Naive thymus-derived CD4-positive, alpha-beta T cell (primary cell): ENCODE measurements around the gene BBOX1. TPM values are rescaled to one million over a fixed set of nuclear protein-coding genes. Genes with fewer than 3 reads are reported as not detected.

ENCODE experiments used
- ATAC-seq: fragments of 150-1000 bp; cut with Tn5 transposase; 2 replicates; pipeline ENCODE4 v1.10.0; 2021; ENCODE audit warnings: mild to moderate bottlenecking, moderate library complexity
- CTCF ChIA-PET: fragments of 350-600 bp; sonication (Branson Sonifier 250); formaldehyde crosslinking; loops from one replicate; lab custom pipeline; 2021; ENCODE audit warnings: antibody characterized with exemption; lab: Charles Lee
- POLR2A ChIA-PET: fragments of 350-600 bp; sonication (Branson Sonifier 250); formaldehyde crosslinking; loops from one replicate; lab custom pipeline; 2021; ENCODE audit warnings: antibody characterized with exemption, inconsistent platforms; lab: Charles Lee
- DNase-seq, 9 donors: peaks; one replicate each; pipeline versions ENCODE4 v3.0.0 to v3.0.0-alpha.2; 2020 to 2022; ENCODE audit warnings: mixed read lengths in 1 of 9
- H3K27ac ChIP-seq: one replicate; pipeline ENCODE4 v1.7.0; 2013; ENCODE audit warnings: mild to moderate bottlenecking, low read depth, low read length, moderate library complexity
- H3K27me3 ChIP-seq, 2 donors: one replicate each; pipeline ENCODE4 v1.7.0; 2013; ENCODE audit warnings: low read length in 2 of 2, mild to moderate bottlenecking in 2 of 2, moderate library complexity in 2 of 2; ENCODE audit not compliant: control insufficient read depth in 2 of 2, insufficient read depth in 2 of 2
- H3K36me3 ChIP-seq, 3 experiments: 1 replicate in 2 of 3; 2 replicates in 1 of 3; pipeline ENCODE4 v1.7.0; 2013; ENCODE audit warnings: low read length in 3 of 3, mild to moderate bottlenecking in 3 of 3, moderate library complexity in 1 of 3; ENCODE audit not compliant: insufficient read depth in 3 of 3, control insufficient read depth in 2 of 3
- H3K4me1 ChIP-seq, 2 donors: one replicate each; pipeline ENCODE4 v1.7.0; 2013; ENCODE audit warnings: low read length in 2 of 2, mild to moderate bottlenecking in 2 of 2, moderate library complexity in 1 of 2; ENCODE audit not compliant: control insufficient read depth in 2 of 2, insufficient read depth in 2 of 2
- H3K4me3 ChIP-seq: 2 replicates; pipeline ENCODE4 v1.7.0; 2013; ENCODE audit warnings: mild to moderate bottlenecking, low read length
- H3K9me3 ChIP-seq, 3 experiments: 1 replicate in 2 of 3; 2 replicates in 1 of 3; pipeline ENCODE4 v1.7.0; 2013; ENCODE audit warnings: low read length in 3 of 3; ENCODE audit not compliant: control insufficient read depth in 2 of 3
- H3K27ac Mint-ChIP-seq, 9 donors: one replicate each; pipeline ENCODE4 v1.8.0; 2020 to 2022; ENCODE audit warnings: mixed read lengths in 9 of 9, mild to moderate bottlenecking in 8 of 9, moderate library complexity in 5 of 9, inconsistent platforms in 2 of 9
- H3K27me3 Mint-ChIP-seq, 5 donors: one replicate each; pipeline ENCODE4 v1.8.0; 2021 to 2022; ENCODE audit warnings: mixed read lengths in 5 of 5, mild to moderate bottlenecking in 1 of 5
- H3K36me3 Mint-ChIP-seq, 5 donors: one replicate each; pipeline ENCODE4 v1.8.0; 2020 to 2022; ENCODE audit warnings: mixed read lengths in 5 of 5, mild to moderate bottlenecking in 3 of 5, inconsistent platforms in 1 of 5
- H3K4me1 Mint-ChIP-seq, 7 donors: one replicate each; pipeline ENCODE4 v1.8.0; 2020 to 2022; ENCODE audit warnings: mixed read lengths in 7 of 7, mild to moderate bottlenecking in 3 of 7, inconsistent platforms in 1 of 7
- H3K4me3 Mint-ChIP-seq, 10 donors: one replicate each; pipeline ENCODE4 v1.8.0; 2020 to 2022; ENCODE audit warnings: mild to moderate bottlenecking in 10 of 10, mixed read lengths in 10 of 10, moderate library complexity in 6 of 10, inconsistent platforms in 2 of 10
- H3K9me3 Mint-ChIP-seq, 11 donors: one replicate each; pipeline ENCODE4 v1.8.0; 2020 to 2022; ENCODE audit warnings: mixed read lengths in 11 of 11, mild to moderate bottlenecking in 4 of 11, inconsistent platforms in 1 of 11, moderate library complexity in 1 of 11
- intact Hi-C, 2 donors: fragments of 100-400 bp; cut with micrococcal nuclease; formaldehyde crosslinking; loops; one replicate each; pipeline ENCODE4 v1.15.1; 2023
- polyA plus RNA-seq, 2 donors: library from polyadenylated mRNA; unstranded; fragments of 300-500 nt; fragmentation: Illumina TruSeq; gene quantifications; one replicate each; pipeline ENCODE4 v1.2.3, GENCODE V29; 2021
- total RNA-seq, 6 experiments: library from RNA in 5 of 6; stranded (reverse) in 5 of 6; gene quantifications; 1 replicate in 5 of 6; 2 replicates in 1 of 6; pipeline ENCODE4 v1.2.3 and lab custom pipeline; 2021 to 2026

The BBOX1 gene
- total and polyA plus RNA-seq, 7 experiments from 2014 or later, result not detected

- Histone ChIP-seq H3K9me3 (no peaks in the 10 kb centered on the region), H3K4me3 (no peak overlapping the region), H3K27me3 (no peaks in the 10 kb centered on the region), H3K27ac (no peak overlapping the region), H3K4me1 (no peaks in the 10 kb centered on the region), H3K36me3 (no peaks in the 10 kb centered on the region)
- H3K27me3 Mint-ChIP-seq, result peaks cover 0 to 4% (median 0%) of the 10 kb centered on the region in 5 donors
- intact Hi-C loops, result no loop called here
- H3K4me3 Mint-ChIP-seq, result no peak overlapping the region
- ChIA-PET CTCF (no interaction called here), POLR2A (no interaction called here)
- peaks cover 0 to 4% (median 0%) of the 10 kb centered on the region in 11 donors for H3K9me3 Mint-ChIP-seq
- H3K27ac Mint-ChIP-seq, result no peak overlapping the region
- no peak for DNase-seq
- H3K4me1 Mint-ChIP-seq, result no peaks in the 10 kb centered on the region
- no peaks in the 10 kb centered on the region for H3K36me3 Mint-ChIP-seq
- ATAC-seq, result no peak
Measured at GRCh38 chr11:27150098-27150497, 109.5 kb downstream of the BBOX1 start.

GRCh38 chr11:27153136-27153535 lies 112.5 kb downstream of the BBOX1 start:
- ChIA-PET POLR2A (no interaction called here), CTCF (no interaction called here)
- Histone ChIP-seq H3K9me3 (no peaks in the 10 kb centered on the region), H3K27ac (no peak overlapping the region), H3K27me3 (no peaks in the 10 kb centered on the region), H3K4me1 (no peaks in the 10 kb centered on the region), H3K4me3 (no peak overlapping the region), H3K36me3 (no peaks in the 10 kb centered on the region)
- Mint-ChIP-seq H3K27ac (no peak overlapping the region), H3K27me3 (peaks cover 0 to 4% (median 0%) of the 10 kb centered on the region in 5 donors), H3K4me3 (no peak overlapping the region), H3K4me1 (no peaks in the 10 kb centered on the region), H3K9me3 (peaks cover 0 to 4% (median 0%) of the 10 kb centered on the region in 11 donors), H3K36me3 (no peaks in the 10 kb centered on the region)
- DNase-seq, result no peak
- ATAC-seq, result no peak
- intact Hi-C loops, result no loop called here

GRCh38 chr11:27158456-27159334 lies 118.1 kb downstream of the BBOX1 start:
- no peak overlapping the region for H3K4me3 Mint-ChIP-seq
- Histone ChIP-seq H3K36me3 (no peaks in the 10 kb centered on the region), H3K4me3 (no peak overlapping the region), H3K27me3 (no peaks in the 10 kb centered on the region), H3K9me3 (no peaks in the 10 kb centered on the region), H3K27ac (no peak overlapping the region), H3K4me1 (no peaks in the 10 kb centered on the region)
- no peak overlapping the region for H3K27ac Mint-ChIP-seq
- intact Hi-C loops, result loop anchor here in 1 of 2 donors (2.0 to 5.0 kb wide), 2 partner anchors 404 to 861 kb away; no protein-coding TSS in a partner anchor
- ChIA-PET CTCF (no interaction called here), POLR2A (no interaction called here)
- peaks cover 0 to 4% (median 0%) of the 10 kb centered on the region in 11 donors for H3K9me3 Mint-ChIP-seq
- no peak for ATAC-seq
- no peak for DNase-seq
- peaks cover 0 to 22% (median 20%) of the 10 kb centered on the region in 5 donors for H3K27me3 Mint-ChIP-seq
- H3K4me1 Mint-ChIP-seq, result peaks cover 0 to 3% (median 0%) of the 10 kb centered on the region in 7 donors
- no peaks in the 10 kb centered on the region for H3K36me3 Mint-ChIP-seq

GRCh38 chr11:27159335-27159679 lies 118.7 kb downstream of the BBOX1 start:
- Mint-ChIP-seq H3K9me3 (peaks cover 0 to 4% (median 0%) of the 10 kb centered on the region in 11 donors), H3K4me1 (peaks cover 0 to 3% (median 0%) of the 10 kb centered on the region in 7 donors), H3K4me3 (no peak overlapping the region), H3K36me3 (no peaks in the 10 kb centered on the region), H3K27me3 (peaks cover 0 to 22% (median 20%) of the 10 kb centered on the region in 5 donors), H3K27ac (no peak overlapping the region)
- Histone ChIP-seq H3K27ac (no peak overlapping the region), H3K27me3 (no peaks in the 10 kb centered on the region), H3K4me1 (no peaks in the 10 kb centered on the region), H3K36me3 (no peaks in the 10 kb centered on the region), H3K4me3 (no peak overlapping the region), H3K9me3 (no peaks in the 10 kb centered on the region)
- POLR2A ChIA-PET, result no interaction called here
- ATAC-seq (no peak), DNase-seq (no peak)
- intact Hi-C loops, result loop anchor here in 1 of 2 donors (2.0 to 5.0 kb wide), 2 partner anchors 405 to 862 kb away; no protein-coding TSS in a partner anchor
- CTCF ChIA-PET, result no interaction called here

- ATAC-seq (no peak), DNase-seq (no peak)
- no peaks in the 10 kb centered on the region for H3K36me3 ChIP-seq
- POLR2A ChIA-PET, result no interaction called here
- H3K9me3 ChIP-seq, result no peaks in the 10 kb centered on the region
- H3K4me1 Mint-ChIP-seq, result peaks cover 0 to 3% (median 0%) of the 10 kb centered on the region in 7 donors
- no peaks in the 10 kb centered on the region for H3K36me3 Mint-ChIP-seq
- peaks cover 0 to 4% (median 0%) of the 10 kb centered on the region in 11 donors for H3K9me3 Mint-ChIP-seq
- no peak overlapping the region for H3K4me3 Mint-ChIP-seq
- intact Hi-C loops, result no loop called here
- no peaks in the 10 kb centered on the region for H3K27me3 ChIP-seq
- no peak overlapping the region for H3K27ac Mint-ChIP-seq
- H3K4me3 ChIP-seq, result no peak overlapping the region
- H3K4me1 ChIP-seq, result no peaks in the 10 kb centered on the region
- peaks cover 0 to 24% (median 20%) of the 10 kb centered on the region in 5 donors for H3K27me3 Mint-ChIP-seq
- no peak overlapping the region for H3K27ac ChIP-seq
- CTCF ChIA-PET, result interaction anchor here (0.7 kb wide), 1 partner anchor 325 kb away, joined by 4 read pairs; no protein-coding TSS in a partner anchor
Measured at GRCh38 chr11:27161071-27161470, 120.5 kb downstream of the BBOX1 start.

- ChIA-PET CTCF (no interaction called here), POLR2A (no interaction called here)
- peaks cover 0 to 30% (median 22%) of the 10 kb centered on the region in 5 donors for H3K27me3 Mint-ChIP-seq
- peaks cover 0 to 3% (median 0%) of the 10 kb centered on the region in 7 donors for H3K4me1 Mint-ChIP-seq
- H3K4me3 Mint-ChIP-seq, result no peak overlapping the region
- no peak overlapping the region for H3K27ac Mint-ChIP-seq
- intact Hi-C loops, result no loop called here
- H3K36me3 ChIP-seq, result no peaks in the 10 kb centered on the region
- H3K27me3 ChIP-seq, result no peaks in the 10 kb centered on the region
- no peaks in the 10 kb centered on the region for H3K36me3 Mint-ChIP-seq
- no peak for ATAC-seq
- H3K9me3 Mint-ChIP-seq, result peaks cover 0 to 2% (median 0%) of the 10 kb centered on the region in 11 donors
- no peaks in the 10 kb centered on the region for H3K4me1 ChIP-seq
- H3K27ac ChIP-seq, result no peak overlapping the region
- no peak overlapping the region for H3K4me3 ChIP-seq
- H3K9me3 ChIP-seq, result no peaks in the 10 kb centered on the region
- no peak for DNase-seq
Measured at GRCh38 chr11:27162237-27162636, 121.6 kb downstream of the BBOX1 start.
